ENCODE measurements around the gene ATG2A. TPM values are rescaled to one million over a fixed set of nuclear protein-coding genes. Genes with fewer than 3 reads are reported as not detected.

The ATG2A gene
- total RNA-seq, 1 donor from 2014 or later, result 21.4 TPM

DNA sequence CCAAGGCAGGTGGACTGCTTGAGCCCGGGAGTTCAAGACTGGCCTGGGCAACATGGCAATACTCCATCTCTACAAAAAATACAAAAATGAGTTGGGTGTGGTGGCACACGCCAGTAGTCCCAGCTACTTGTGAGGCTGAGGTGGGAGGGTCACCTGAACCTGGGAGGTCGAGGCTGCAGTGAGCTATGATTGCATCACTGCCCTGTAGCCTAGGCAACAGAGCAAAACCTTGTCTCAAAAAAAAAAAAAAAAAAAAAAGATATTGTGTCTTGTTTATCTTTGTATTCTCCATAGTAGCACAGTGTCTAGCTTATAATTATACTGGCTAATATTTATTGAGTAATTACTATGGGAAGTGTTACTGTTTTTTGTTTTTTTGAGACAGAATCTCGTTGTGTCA is 34.5 kb upstream of the ATG2A start:
- peaks cover 17% of the 10 kb centered on the region for H3K27me3 Mint-ChIP-seq (ENCODE audit: low read depth, unreplicated experiment)
- no peaks in the 10 kb centered on the region for H4K20me1 ChIP-seq (ENCODE audit: insufficient read depth, low read length)
- no peaks in the 10 kb centered on the region for H3K9me3 Mint-ChIP-seq (ENCODE audit: unreplicated experiment)
- no peak overlapping the region for H3K4me2 ChIP-seq (ENCODE audit: low read length)
- H2AFZ ChIP-seq (ENCODE audit: low read depth, low read length), result no peak overlapping the region
- no peak for DNase-seq (ENCODE audit: low read depth)
- no peaks in the 10 kb centered on the region for H3K36me3 Mint-ChIP-seq (ENCODE audit: low read depth, unreplicated experiment)
- H3K4me3 Mint-ChIP-seq (ENCODE audit: unreplicated experiment), result no peak overlapping the region
- no peak overlapping the region for H3K27ac Mint-ChIP-seq (ENCODE audit: unreplicated experiment)
- no peak for FAIRE-seq
- no peaks in the 10 kb centered on the region for H3K36me3 ChIP-seq (ENCODE audit: insufficient read depth, low read length)
- no peak overlapping the region for H3K9ac ChIP-seq (ENCODE audit: low read length)
- no peaks in the 10 kb centered on the region for H3K4me1 ChIP-seq (ENCODE audit: insufficient read depth, low read length)
- H3K27me3 ChIP-seq (ENCODE audit: insufficient read depth, low read length), result peaks cover 15% of the 10 kb centered on the region
- no peak overlapping the region for H3K4me3 ChIP-seq (ENCODE audit: insufficient read depth, low read depth, low read length)
- H3K79me2 ChIP-seq (ENCODE audit: insufficient read depth, low read length), result no peaks in the 10 kb centered on the region
- no peak for TF ChIP-seq EZH2 (IDR thresholded peaks at IDR 0.05; ENCODE audit: insufficient read depth, low read length)
- TF ChIP-seq, protein P1, sequence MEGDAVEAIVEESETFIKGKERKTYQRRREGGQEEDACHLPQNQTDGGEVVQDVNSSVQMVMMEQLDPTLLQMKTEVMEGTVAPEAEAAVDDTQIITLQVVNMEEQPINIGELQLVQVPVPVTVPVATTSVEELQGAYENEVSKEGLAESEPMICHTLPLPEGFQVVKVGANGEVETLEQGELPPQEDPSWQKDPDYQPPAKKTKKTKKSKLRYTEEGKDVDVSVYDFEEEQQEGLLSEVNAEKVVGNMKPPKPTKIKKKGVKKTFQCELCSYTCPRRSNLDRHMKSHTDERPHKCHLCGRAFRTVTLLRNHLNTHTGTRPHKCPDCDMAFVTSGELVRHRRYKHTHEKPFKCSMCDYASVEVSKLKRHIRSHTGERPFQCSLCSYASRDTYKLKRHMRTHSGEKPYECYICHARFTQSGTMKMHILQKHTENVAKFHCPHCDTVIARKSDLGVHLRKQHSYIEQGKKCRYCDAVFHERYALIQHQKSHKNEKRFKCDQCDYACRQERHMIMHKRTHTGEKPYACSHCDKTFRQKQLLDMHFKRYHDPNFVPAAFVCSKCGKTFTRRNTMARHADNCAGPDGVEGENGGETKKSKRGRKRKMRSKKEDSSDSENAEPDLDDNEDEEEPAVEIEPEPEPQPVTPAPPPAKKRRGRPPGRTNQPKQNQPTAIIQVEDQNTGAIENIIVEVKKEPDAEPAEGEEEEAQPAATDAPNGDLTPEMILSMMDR (IDR thresholded peaks at IDR 0.05; ENCODE audit: insufficient read depth, low read depth, low read length), result no peak
- no peak overlapping the region for H3K27ac ChIP-seq (ENCODE audit: low read depth, low read length)
- H3K4me1 Mint-ChIP-seq (ENCODE audit: low read depth, unreplicated experiment), result no peaks in the 10 kb centered on the region
- no peaks in the 10 kb centered on the region for H3K9me3 ChIP-seq (ENCODE audit: insufficient read depth, low read depth, low read length)

DNA sequence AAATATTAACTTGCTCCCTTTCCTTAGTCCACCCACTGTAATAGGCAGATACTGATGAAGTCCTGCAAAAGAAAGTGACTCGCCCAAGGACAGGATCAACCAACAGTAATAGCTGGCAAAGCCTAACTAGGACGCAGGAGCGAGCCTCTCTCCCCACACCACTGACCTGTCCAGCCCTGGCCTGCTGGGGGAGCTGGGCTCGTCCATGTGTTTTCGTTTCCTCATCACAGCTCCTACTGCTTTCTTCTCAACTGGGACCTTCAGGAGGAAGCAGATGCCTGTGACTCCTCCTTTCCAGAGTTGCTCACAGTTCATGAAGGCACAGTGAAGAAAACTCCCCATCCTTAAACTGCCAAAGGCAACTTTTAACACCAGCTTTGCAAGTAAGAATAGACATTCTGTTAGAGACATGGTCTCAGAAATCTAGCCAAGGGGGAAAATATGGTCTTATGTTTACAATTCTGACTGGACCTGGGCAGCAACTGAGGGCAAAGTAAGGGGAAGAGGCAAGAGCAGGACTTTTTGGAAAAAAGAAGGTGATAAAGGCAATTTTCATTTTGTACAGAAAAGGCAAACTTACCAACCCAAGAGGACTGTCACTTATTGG is 30.3 kb upstream of the ATG2A start:
- no peak overlapping the region for H2AFZ ChIP-seq (ENCODE audit: low read depth, low read length)
- DNase-seq (ENCODE audit: low read depth), result no peak
- no peak overlapping the region for H3K9ac ChIP-seq (ENCODE audit: low read length)
- no peaks in the 10 kb centered on the region for H3K4me1 Mint-ChIP-seq (ENCODE audit: low read depth, unreplicated experiment)
- H3K4me3 Mint-ChIP-seq (ENCODE audit: unreplicated experiment), result no peak overlapping the region
- H3K4me1 ChIP-seq (ENCODE audit: insufficient read depth, low read length), result no peaks in the 10 kb centered on the region
- peaks cover 23% of the 10 kb centered on the region for H3K27me3 ChIP-seq (ENCODE audit: insufficient read depth, low read length)
- H3K4me3 ChIP-seq (ENCODE audit: insufficient read depth, low read depth, low read length), result no peak overlapping the region
- TF ChIP-seq, protein P1 (IDR thresholded peaks at IDR 0.05; ENCODE audit: insufficient read depth, low read depth, low read length), result no peak
- TF ChIP-seq EZH2 (IDR thresholded peaks at IDR 0.05; ENCODE audit: insufficient read depth, low read length), result no peak
- no peaks in the 10 kb centered on the region for H3K79me2 ChIP-seq (ENCODE audit: insufficient read depth, low read length)
- no peaks in the 10 kb centered on the region for H3K36me3 ChIP-seq (ENCODE audit: insufficient read depth, low read length)
- no peak overlapping the region for H3K27ac Mint-ChIP-seq (ENCODE audit: unreplicated experiment)
- H3K27me3 Mint-ChIP-seq (ENCODE audit: low read depth, unreplicated experiment), result peaks cover 25% of the 10 kb centered on the region
- H3K27ac ChIP-seq (ENCODE audit: low read depth, low read length), result no peak overlapping the region
- H3K9me3 Mint-ChIP-seq (ENCODE audit: unreplicated experiment), result peaks cover 2% of the 10 kb centered on the region
- H4K20me1 ChIP-seq (ENCODE audit: insufficient read depth, low read length), result no peaks in the 10 kb centered on the region
- no peaks in the 10 kb centered on the region for H3K36me3 Mint-ChIP-seq (ENCODE audit: low read depth, unreplicated experiment)
- H3K9me3 ChIP-seq (ENCODE audit: insufficient read depth, low read depth, low read length), result no peaks in the 10 kb centered on the region
- FAIRE-seq, result no peak
- no peak overlapping the region for H3K4me2 ChIP-seq (ENCODE audit: low read length)

DNA sequence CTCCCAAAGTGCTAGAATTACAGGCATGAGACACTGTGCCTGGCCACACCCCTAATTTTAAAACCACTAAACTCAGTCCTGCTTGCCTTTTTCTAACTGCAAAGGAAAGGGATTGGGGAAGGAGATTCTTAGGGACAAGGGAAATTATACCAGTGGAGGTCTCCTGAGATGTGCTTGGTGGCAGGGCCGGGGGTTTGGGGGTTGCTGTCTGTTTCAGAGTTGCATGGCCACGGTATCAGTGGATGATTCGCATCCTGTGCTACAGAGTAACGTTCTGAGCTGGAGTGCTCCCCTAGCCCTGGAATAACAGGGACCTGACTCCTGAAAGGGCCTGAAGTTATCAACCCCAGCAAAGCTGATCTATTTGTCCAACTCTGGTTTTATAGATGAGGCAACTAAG is 19.5 kb upstream of the ATG2A start:
- Histone ChIP-seq H3K9me3 (ENCODE audit: insufficient read depth, low read depth, low read length) (no peaks in the 10 kb centered on the region), H3K27me3 (ENCODE audit: insufficient read depth, low read length) (peaks cover 2% of the 10 kb centered on the region), H4K20me1 (ENCODE audit: insufficient read depth, low read length) (peaks cover 3% of the 10 kb centered on the region), H3K4me1 (ENCODE audit: insufficient read depth, low read length) (no peaks in the 10 kb centered on the region), H3K27ac (ENCODE audit: low read depth, low read length) (no peak overlapping the region), H3K36me3 (ENCODE audit: insufficient read depth, low read length) (peaks cover 12% of the 10 kb centered on the region), H3K79me2 (ENCODE audit: insufficient read depth, low read length) (no peaks in the 10 kb centered on the region), H3K4me2 (ENCODE audit: low read length) (no peak overlapping the region), H3K4me3 (ENCODE audit: insufficient read depth, low read depth, low read length) (no peak overlapping the region), H2AFZ (ENCODE audit: low read depth, low read length) (no peak overlapping the region), H3K9ac (ENCODE audit: low read length) (no peak overlapping the region)
- peaks cover 25% of the 10 kb centered on the region for H3K27me3 Mint-ChIP-seq (ENCODE audit: low read depth, unreplicated experiment)
- no peak overlapping the region for H3K4me3 Mint-ChIP-seq (ENCODE audit: unreplicated experiment)
- H3K27ac Mint-ChIP-seq (ENCODE audit: unreplicated experiment), result no peak overlapping the region
- FAIRE-seq (no peak), DNase-seq (ENCODE audit: low read depth) (no peak)
- H3K4me1 Mint-ChIP-seq (ENCODE audit: low read depth, unreplicated experiment), result peaks cover 13% of the 10 kb centered on the region
- no peaks in the 10 kb centered on the region for H3K9me3 Mint-ChIP-seq (ENCODE audit: unreplicated experiment)
- peaks cover 22% of the 10 kb centered on the region for H3K36me3 Mint-ChIP-seq (ENCODE audit: low read depth, unreplicated experiment)
- TF ChIP-seq, protein P1 (IDR thresholded peaks at IDR 0.05; ENCODE audit: insufficient read depth, low read depth, low read length), result no peak
- no peak for TF ChIP-seq EZH2 (IDR thresholded peaks at IDR 0.05; ENCODE audit: insufficient read depth, low read length)

All from astrocyte (in vitro differentiated cells and primary cell).